ENCODE results near the gene GRIK4.

- TF ChIP-seq POLR2A (IDR thresholded peaks at IDR 0.05) (no peak), CTCF (IDR thresholded peaks at IDR 0.05) (peak in 1 of 6 experiments; percentile 20)
These were observed 110.8 kb downstream of the GRIK4 start for GRCh38 chr11:120622189-120622875.
